ENCODE measurements around the gene SPATA21. TPM values are rescaled to one million over a fixed set of nuclear protein-coding genes. Genes with fewer than 3 reads are reported as not detected.
A peak's percentile ranks its signal among the peaks of the same experiment; 100 is the strongest.

The SPATA21 gene
- total RNA-seq, 1 experiment from 2014 or later: not detected

DNA sequence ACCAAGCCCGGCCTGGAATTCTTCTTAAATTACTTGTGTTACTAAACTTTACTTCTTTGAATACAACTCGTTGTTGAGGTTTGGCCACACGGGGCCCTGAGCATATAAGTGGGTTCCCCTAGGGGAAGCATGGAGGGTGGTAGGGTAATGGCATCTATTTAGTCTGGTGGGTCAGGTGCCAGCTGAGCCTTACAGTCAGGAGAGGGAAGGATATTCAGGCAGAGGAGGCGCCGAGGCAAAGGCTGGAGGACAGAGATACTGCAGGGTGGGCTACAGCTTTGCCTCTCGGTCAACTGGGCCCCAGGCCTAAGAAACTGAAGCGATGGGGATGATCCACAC is 2.9 kb upstream of the SPATA21 start:
- H3K9me3 ChIP-seq (ENCODE audit: control insufficient read depth, low read depth, low read length): no peaks in the 10 kb centered on the region
- TF ChIP-seq, protein P1, sequence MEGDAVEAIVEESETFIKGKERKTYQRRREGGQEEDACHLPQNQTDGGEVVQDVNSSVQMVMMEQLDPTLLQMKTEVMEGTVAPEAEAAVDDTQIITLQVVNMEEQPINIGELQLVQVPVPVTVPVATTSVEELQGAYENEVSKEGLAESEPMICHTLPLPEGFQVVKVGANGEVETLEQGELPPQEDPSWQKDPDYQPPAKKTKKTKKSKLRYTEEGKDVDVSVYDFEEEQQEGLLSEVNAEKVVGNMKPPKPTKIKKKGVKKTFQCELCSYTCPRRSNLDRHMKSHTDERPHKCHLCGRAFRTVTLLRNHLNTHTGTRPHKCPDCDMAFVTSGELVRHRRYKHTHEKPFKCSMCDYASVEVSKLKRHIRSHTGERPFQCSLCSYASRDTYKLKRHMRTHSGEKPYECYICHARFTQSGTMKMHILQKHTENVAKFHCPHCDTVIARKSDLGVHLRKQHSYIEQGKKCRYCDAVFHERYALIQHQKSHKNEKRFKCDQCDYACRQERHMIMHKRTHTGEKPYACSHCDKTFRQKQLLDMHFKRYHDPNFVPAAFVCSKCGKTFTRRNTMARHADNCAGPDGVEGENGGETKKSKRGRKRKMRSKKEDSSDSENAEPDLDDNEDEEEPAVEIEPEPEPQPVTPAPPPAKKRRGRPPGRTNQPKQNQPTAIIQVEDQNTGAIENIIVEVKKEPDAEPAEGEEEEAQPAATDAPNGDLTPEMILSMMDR (conservative IDR thresholded peaks at IDR 0.05): no peak
- Mint-ChIP-seq H3K27ac (peak overlapping the region; percentile 9 to 96 (median 82); a peak in 5 of 7 replicates), H3K27me3 (ENCODE audit: low read depth) (peaks cover 15% of the 10 kb centered on the region), H3K4me1 (peaks cover 5 to 10% of the 10 kb centered on the region in 2 experiments), H3K4me3 (peak overlapping the region; percentile 89 to 96), H3K9me3 (no peaks in the 10 kb centered on the region), H3K36me3 (ENCODE audit: insufficient read depth in 1 of 3, low read depth in 3 of 3) (peaks cover 9 to 19% (median 16%) of the 10 kb centered on the region in 3 experiments; a peak in 5 of 7 replicates)
- H2BK20ac ChIP-seq (ENCODE audit: low read depth, low read length, poor library complexity, severe bottlenecking): no peak overlapping the region
- H3K18ac ChIP-seq (ENCODE audit: insufficient read length, low read depth, low read length): peak overlapping the region; percentile 22
- no peak overlapping the region for H2BK15ac ChIP-seq (ENCODE audit: low read depth, low read length)
- H3T11ph ChIP-seq (ENCODE audit: low read length): no peak overlapping the region
- H3K27me3 ChIP-seq (ENCODE audit: insufficient read depth, low read length): no peaks in the 10 kb centered on the region
- no peak overlapping the region for H3K9ac ChIP-seq (ENCODE audit: extremely low read depth, insufficient read length, low read length)
- no peak overlapping the region for H4K91ac ChIP-seq (ENCODE audit: insufficient read length, low read depth, low read length)
- H3K79me2 ChIP-seq (ENCODE audit: insufficient read depth, low read length): peaks cover 2% of the 10 kb centered on the region
- H4K20me1 ChIP-seq (ENCODE audit: control insufficient read depth, insufficient read depth, insufficient read length): no peaks in the 10 kb centered on the region
- DNase-seq: no peak
- peaks cover 6% of the 10 kb centered on the region for H3K23me2 ChIP-seq (ENCODE audit: insufficient read length, low read depth, low read length, poor library complexity, severe bottlenecking)
- H2BK12ac ChIP-seq (ENCODE audit: insufficient read length, low read depth, low read length): no peak overlapping the region
- no peak overlapping the region for H3K56ac ChIP-seq (ENCODE audit: insufficient read length, low read depth, low read length)
- no peak overlapping the region for H2BK5ac ChIP-seq (ENCODE audit: insufficient read length, low read length)
- H3K4me1 ChIP-seq (ENCODE audit: insufficient read depth, low read length): no peaks in the 10 kb centered on the region
- no peak overlapping the region for H3K4ac ChIP-seq (ENCODE audit: low read depth, low read length)
- H3K79me1 ChIP-seq (ENCODE audit: insufficient read depth, low read depth, low read length, poor library complexity, severe bottlenecking): no peaks in the 10 kb centered on the region
- H2AFZ ChIP-seq (ENCODE audit: low read length): no peak overlapping the region
- H3K27ac ChIP-seq (ENCODE audit: insufficient read length, low read depth, low read length): no peak overlapping the region
- H3K14ac ChIP-seq (ENCODE audit: insufficient read depth, low read length): peak overlapping the region; percentile 44; the same call in 1 of the 2 replicates
- H4K5ac ChIP-seq (ENCODE audit: insufficient read length, low read depth, low read length): no peak overlapping the region
- WGBS (ENCODE audit: extremely low coverage, insufficient read length, low lambda C conversion rate): no CpG with 5 or more reads among the region's 7 CpGs
- H4K8ac ChIP-seq (replicated peaks; ENCODE audit: insufficient read length, low read depth, low read length): no peak overlapping the region
- no peak overlapping the region for H3K23ac ChIP-seq (ENCODE audit: insufficient read length, low read depth, low read length)
- H2AK5ac ChIP-seq (ENCODE audit: insufficient read length, low read length): no peak overlapping the region
- H2BK120ac ChIP-seq (ENCODE audit: low read depth, low read length, poor library complexity, severe bottlenecking): no peak overlapping the region
- peak overlapping the region; percentile 92 for H3K4me2 ChIP-seq (ENCODE audit: insufficient read depth, insufficient read length, low read length)
